Parathyroid adenoma (tissue), 2 donors: ENCODE data around the gene EN2.

Source experiments
- H2AFZ ChIP-seq: fragments of 300-600 bp; sonication (generic); one replicate; pipeline ENCODE4 v1.7.0; 2017; ENCODE audit warnings: antibody characterized with exemption, mild to moderate bottlenecking
- H3K27ac ChIP-seq: fragments of 300-600 bp; sonication (generic); one replicate; pipeline ENCODE4 v1.7.0; 2017
- H3K27me3 ChIP-seq: fragments of 300-600 bp; sonication (generic); one replicate; pipeline ENCODE4 v1.7.0; 2017; ENCODE audit warnings: low read length; ENCODE audit not compliant: control insufficient read depth, insufficient read depth
- H3K36me3 ChIP-seq: fragments of 300-600 bp; sonication (generic); one replicate; pipeline ENCODE4 v1.7.0; 2017; ENCODE audit warnings: low read length; ENCODE audit not compliant: control insufficient read depth, insufficient read depth
- H3K4me1 ChIP-seq: fragments of 300-600 bp; sonication (generic); one replicate; pipeline ENCODE4 v1.7.0; 2017; ENCODE audit warnings: control low read depth
- H3K4me2 ChIP-seq: fragments of 300-600 bp; sonication (generic); one replicate; pipeline ENCODE4 v1.7.0; 2017; ENCODE audit warnings: low read length
- H3K4me3 ChIP-seq: fragments of 300-600 bp; sonication (generic); one replicate; pipeline ENCODE4 v1.7.0; 2017; ENCODE audit warnings: low read depth, low read length
- H3K79me2 ChIP-seq: fragments of 300-600 bp; sonication (generic); one replicate; pipeline ENCODE4 v1.7.0; 2017; ENCODE audit warnings: control low read depth
- H3K9ac ChIP-seq: fragments of 300-600 bp; sonication (generic); one replicate; pipeline ENCODE4 v1.7.0; 2017; ENCODE audit warnings: mild to moderate bottlenecking
- H3K9me3 ChIP-seq: fragments of 300-600 bp; sonication (generic); one replicate; pipeline ENCODE4 v1.7.0; 2017; ENCODE audit warnings: low read length; ENCODE audit not compliant: control insufficient read depth
- TF ChIP-seq, protein P1 (sequence below): fragments of 300-600 bp; sonication (generic); IDR thresholded peaks from one replicate; pipeline ENCODE4 v1.7.0; 2017; ENCODE audit warnings: antibody characterized with exemption, mild to moderate bottlenecking
- donor health status: primary hyperparathyroidism.

Gene EN2

DNA sequence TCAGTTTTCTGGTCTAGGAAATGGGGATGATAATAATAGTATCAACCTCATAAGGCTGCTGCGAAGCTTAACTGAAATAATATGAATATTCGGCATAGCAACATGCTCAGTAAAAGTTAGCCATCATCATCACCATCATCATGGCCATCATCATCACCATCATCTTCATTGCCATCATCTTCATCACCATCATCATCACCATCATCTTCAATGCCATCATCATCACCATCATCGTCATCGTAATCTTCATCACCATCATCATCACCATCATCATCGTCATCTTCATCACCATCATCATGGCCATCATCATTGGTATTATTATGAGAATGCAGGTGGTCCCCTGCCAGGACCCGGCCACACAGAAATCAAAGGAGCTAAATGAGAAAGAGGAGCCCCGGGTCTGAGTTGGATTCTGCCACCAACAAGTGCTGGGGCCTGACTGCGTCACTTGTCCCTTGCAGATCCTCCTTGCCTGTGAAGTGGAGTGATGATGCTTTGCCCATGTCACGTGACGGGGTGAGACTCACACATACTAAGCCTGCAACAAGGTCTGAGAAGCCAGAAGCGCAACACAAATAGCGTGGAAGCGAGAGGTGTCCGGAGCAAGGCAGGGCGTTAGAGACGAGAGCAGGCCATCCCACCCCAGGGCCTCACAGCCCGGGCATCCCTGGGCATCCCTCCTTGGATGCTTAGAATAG lies 46.1 kb upstream of the EN2 start:
- Histone ChIP-seq H3K27ac (no peak overlapping the region), H3K27me3 (peaks cover 8% of the 10 kb centered on the region), H3K9ac (no peak overlapping the region), H3K79me2 (no peaks in the 10 kb centered on the region), H3K9me3 (no peaks in the 10 kb centered on the region), H2AFZ (no peak overlapping the region), H3K4me2 (no peak overlapping the region), H3K36me3 (no peaks in the 10 kb centered on the region), H3K4me3 (no peak overlapping the region), H3K4me1 (no peaks in the 10 kb centered on the region)
- TF ChIP-seq, protein P1, sequence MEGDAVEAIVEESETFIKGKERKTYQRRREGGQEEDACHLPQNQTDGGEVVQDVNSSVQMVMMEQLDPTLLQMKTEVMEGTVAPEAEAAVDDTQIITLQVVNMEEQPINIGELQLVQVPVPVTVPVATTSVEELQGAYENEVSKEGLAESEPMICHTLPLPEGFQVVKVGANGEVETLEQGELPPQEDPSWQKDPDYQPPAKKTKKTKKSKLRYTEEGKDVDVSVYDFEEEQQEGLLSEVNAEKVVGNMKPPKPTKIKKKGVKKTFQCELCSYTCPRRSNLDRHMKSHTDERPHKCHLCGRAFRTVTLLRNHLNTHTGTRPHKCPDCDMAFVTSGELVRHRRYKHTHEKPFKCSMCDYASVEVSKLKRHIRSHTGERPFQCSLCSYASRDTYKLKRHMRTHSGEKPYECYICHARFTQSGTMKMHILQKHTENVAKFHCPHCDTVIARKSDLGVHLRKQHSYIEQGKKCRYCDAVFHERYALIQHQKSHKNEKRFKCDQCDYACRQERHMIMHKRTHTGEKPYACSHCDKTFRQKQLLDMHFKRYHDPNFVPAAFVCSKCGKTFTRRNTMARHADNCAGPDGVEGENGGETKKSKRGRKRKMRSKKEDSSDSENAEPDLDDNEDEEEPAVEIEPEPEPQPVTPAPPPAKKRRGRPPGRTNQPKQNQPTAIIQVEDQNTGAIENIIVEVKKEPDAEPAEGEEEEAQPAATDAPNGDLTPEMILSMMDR = no peak

DNA sequence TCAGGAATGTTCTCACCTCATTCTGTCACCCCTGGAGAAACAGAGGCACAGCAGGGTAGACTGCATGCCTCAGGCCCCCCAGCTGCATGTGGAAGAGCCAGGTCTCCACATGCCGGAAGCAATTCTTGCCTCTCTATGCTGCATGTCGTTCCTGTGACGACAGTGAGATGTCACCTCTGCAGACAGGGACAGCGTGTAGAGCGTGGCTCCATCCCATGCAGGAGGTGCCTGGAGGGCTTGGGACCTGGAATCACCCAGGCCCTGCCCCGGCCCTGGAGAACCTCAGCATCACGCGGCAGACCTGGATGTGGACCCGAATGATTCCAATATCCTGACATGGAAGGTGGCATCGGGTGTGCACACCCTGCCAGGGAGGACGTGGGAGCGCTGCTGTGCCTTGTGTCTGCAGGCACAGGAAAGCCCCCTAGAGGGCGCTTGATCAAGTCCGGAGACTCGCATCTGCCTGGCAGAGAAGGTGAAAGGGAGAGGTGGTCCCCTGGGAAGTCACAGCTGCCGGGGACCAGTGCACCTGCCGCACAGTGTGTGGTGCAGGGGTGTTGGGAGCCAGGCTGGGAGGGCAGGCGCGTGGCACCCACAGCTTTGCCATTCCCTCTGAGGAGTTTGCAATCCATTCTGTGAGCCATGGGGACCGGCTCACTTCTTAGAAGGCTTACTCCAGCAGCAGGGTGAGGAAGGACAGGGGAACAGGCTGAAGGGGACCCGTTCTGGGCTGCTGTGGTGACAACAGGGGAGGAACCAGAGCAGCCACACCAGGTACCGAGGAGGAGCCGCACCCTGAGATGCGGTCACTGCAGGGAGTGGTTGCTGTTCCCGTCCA lies 45.3 kb upstream of the EN2 start:
- Histone ChIP-seq H3K27me3 (peaks cover 8% of the 10 kb centered on the region), H3K4me3 (no peak overlapping the region), H3K9ac (no peak overlapping the region), H2AFZ (no peak overlapping the region), H3K4me2 (no peak overlapping the region), H3K36me3 (no peaks in the 10 kb centered on the region), H3K79me2 (no peaks in the 10 kb centered on the region), H3K27ac (no peak overlapping the region), H3K9me3 (no peaks in the 10 kb centered on the region), H3K4me1 (no peaks in the 10 kb centered on the region)
- TF ChIP-seq, protein P1 = peak; percentile 35

DNA sequence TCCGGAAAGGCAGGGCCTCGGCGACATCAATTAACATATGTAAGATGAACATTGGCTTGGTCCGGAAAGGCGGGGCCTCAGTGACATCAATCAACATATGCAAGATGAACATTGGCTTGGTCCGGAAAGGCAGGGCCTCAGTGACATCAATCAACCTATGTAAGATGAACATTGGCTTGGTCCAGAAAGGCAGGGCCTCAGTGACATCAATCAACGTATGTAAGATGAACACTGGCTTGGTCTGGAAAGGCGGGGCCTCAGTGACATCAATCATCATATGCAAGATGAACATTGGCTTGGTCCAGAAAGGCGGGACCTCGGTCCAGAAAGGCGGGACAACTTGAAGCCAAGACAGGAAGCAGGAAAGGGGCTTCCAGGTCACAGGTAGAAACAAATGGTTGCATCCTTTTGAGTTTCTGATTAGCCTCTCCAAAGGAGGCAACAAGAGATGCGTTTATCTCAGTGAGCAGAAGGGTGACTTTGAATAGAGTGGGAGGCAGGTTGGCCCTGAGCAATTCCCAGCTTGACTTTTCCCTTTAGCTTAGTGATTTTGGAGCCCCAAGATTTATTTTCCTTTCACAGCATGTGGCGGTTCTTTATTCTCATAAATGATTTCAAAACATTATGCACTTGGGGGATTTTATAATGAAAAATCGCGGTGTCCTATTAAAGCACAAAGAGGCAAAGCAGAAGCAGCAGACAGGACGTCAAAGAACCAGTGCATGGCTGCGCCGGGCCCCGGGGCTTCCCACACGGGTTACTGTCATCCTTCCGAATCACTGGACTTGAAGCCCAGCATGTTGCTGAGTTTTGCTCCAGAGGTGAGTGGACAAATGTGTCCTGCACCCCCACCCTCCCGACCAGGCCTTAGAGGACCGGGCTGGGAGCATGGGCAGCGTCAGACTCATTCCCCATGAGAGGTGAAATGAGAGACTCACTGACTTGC lies 43.1 kb upstream of the EN2 start:
- peaks cover 8% of the 10 kb centered on the region for H3K27me3 ChIP-seq
- no peak overlapping the region for H3K27ac ChIP-seq
- H3K79me2 ChIP-seq = no peaks in the 10 kb centered on the region
- H3K9me3 ChIP-seq = no peaks in the 10 kb centered on the region
- TF ChIP-seq, protein P1 = no peak
- H2AFZ ChIP-seq = no peak overlapping the region
- H3K9ac ChIP-seq = no peak overlapping the region
- H3K36me3 ChIP-seq = no peaks in the 10 kb centered on the region
- no peaks in the 10 kb centered on the region for H3K4me1 ChIP-seq
- H3K4me3 ChIP-seq = no peak overlapping the region
- no peak overlapping the region for H3K4me2 ChIP-seq

DNA sequence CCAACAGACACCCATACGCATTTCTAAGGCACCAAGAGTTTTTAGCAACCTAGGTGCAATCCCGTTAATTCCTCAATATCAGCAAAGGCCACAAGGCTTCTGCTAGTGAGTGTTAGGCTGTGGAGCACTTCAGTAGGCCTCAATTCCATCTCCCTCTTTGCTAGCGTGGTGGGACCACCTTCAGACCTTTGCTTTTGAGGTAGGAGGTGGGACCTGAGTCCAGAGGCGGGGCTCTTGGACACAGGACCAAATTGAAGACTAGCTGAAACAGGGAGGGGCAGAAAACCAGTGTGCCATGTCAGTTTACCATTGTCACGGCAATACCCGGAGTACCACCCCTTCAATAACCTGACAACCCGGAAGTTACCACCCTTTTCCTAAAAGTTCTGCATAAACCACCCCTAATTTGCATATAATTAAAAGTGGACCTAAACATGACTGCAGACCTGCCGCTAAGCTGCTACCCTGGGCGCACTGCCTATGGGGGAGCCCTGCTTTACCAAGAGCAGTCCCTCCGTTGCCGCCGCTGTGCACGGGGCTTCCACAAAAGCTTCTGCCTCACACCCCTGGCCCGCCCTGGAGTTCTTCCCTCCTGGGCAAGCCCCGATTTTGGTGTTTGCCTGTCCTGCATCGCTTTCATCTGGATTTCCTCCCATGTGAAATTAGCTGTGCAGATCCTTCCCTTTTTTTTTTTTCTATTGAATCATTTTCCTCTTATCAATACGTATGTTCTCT lies 41.1 kb upstream of the EN2 start:
- H3K4me1 ChIP-seq = no peaks in the 10 kb centered on the region
- no peak overlapping the region for H3K4me3 ChIP-seq
- no peaks in the 10 kb centered on the region for H3K9me3 ChIP-seq
- H3K27ac ChIP-seq = no peak overlapping the region
- no peak overlapping the region for H2AFZ ChIP-seq
- H3K79me2 ChIP-seq = no peaks in the 10 kb centered on the region
- TF ChIP-seq, protein P1 = no peak
- peaks cover 7% of the 10 kb centered on the region for H3K27me3 ChIP-seq
- H3K36me3 ChIP-seq = no peaks in the 10 kb centered on the region
- H3K9ac ChIP-seq = no peak overlapping the region
- no peak overlapping the region for H3K4me2 ChIP-seq
